Measurements from ENCODE around the gene TGFB2. TPM values are rescaled to one million over a fixed set of nuclear protein-coding genes. Genes with fewer than 3 reads are reported as not detected.

Gene TGFB2
- total RNA-seq, 1 experiment from 2014 or later, result not detected

GRCh38 chr1:218368686-218369085 is 23.6 kb downstream of the TGFB2 start:
- Histone ChIP-seq H3K4me2 (ENCODE audit: insufficient read depth, insufficient read length, low read length) (no peak overlapping the region), H3K56ac (ENCODE audit: insufficient read length, low read depth, low read length) (no peak overlapping the region), H3K79me1 (ENCODE audit: insufficient read depth, low read depth, low read length, poor library complexity, severe bottlenecking) (no peaks in the 10 kb centered on the region), H4K20me1 (ENCODE audit: control insufficient read depth, insufficient read depth, insufficient read length) (no peaks in the 10 kb centered on the region), H2BK12ac (ENCODE audit: insufficient read length, low read depth, low read length) (no peak overlapping the region), H2AK5ac (ENCODE audit: insufficient read length, low read length) (no peak overlapping the region), H2BK20ac (ENCODE audit: low read depth, low read length, poor library complexity, severe bottlenecking) (no peak overlapping the region), H4K5ac (ENCODE audit: insufficient read length, low read depth, low read length) (no peak overlapping the region), H3K79me2 (ENCODE audit: insufficient read depth, low read length) (no peaks in the 10 kb centered on the region), H3K27ac (ENCODE audit: insufficient read length, low read depth, low read length) (no peak overlapping the region), H3K18ac (ENCODE audit: insufficient read length, low read depth, low read length) (no peak overlapping the region), H3K9me3 (ENCODE audit: control insufficient read depth, low read depth, low read length) (no peaks in the 10 kb centered on the region), H3K9ac (ENCODE audit: extremely low read depth, insufficient read length, low read length) (no peak overlapping the region), H4K8ac (replicated peaks; ENCODE audit: insufficient read length, low read depth, low read length) (no peak overlapping the region), H3T11ph (ENCODE audit: low read length) (no peak overlapping the region), H3K23me2 (ENCODE audit: insufficient read length, low read depth, low read length, poor library complexity, severe bottlenecking) (no peaks in the 10 kb centered on the region), H4K91ac (ENCODE audit: insufficient read length, low read depth, low read length) (no peak overlapping the region), H2AFZ (ENCODE audit: low read length) (no peak overlapping the region), H2BK120ac (ENCODE audit: low read depth, low read length, poor library complexity, severe bottlenecking) (no peak overlapping the region), H3K4me1 (ENCODE audit: insufficient read depth, low read length) (no peaks in the 10 kb centered on the region), H3K14ac (ENCODE audit: insufficient read depth, low read length) (no peak overlapping the region), H3K27me3 (ENCODE audit: insufficient read depth, low read length) (no peaks in the 10 kb centered on the region), H3K23ac (ENCODE audit: insufficient read length, low read depth, low read length) (no peak overlapping the region), H2BK5ac (ENCODE audit: insufficient read length, low read length) (no peak overlapping the region), H2BK15ac (ENCODE audit: low read depth, low read length) (no peak overlapping the region), H3K4ac (ENCODE audit: low read depth, low read length) (no peak overlapping the region)
- H3K27ac Mint-ChIP-seq, result no peak overlapping the region
- no peak overlapping the region for H3K4me3 Mint-ChIP-seq
- no peaks in the 10 kb centered on the region for H3K36me3 Mint-ChIP-seq (ENCODE audit: insufficient read depth in 1 of 3, low read depth in 3 of 3)
- DNase-seq, result no peak
- H3K9me3 Mint-ChIP-seq, result no peaks in the 10 kb centered on the region
- WGBS (ENCODE audit: extremely low coverage, insufficient read length, low lambda C conversion rate), result no CpG with 5 or more reads among the region's 7 CpGs
- no peaks in the 10 kb centered on the region for H3K27me3 Mint-ChIP-seq (ENCODE audit: low read depth)
- peaks cover 8% of the 10 kb centered on the region in 2 experiments for H3K4me1 Mint-ChIP-seq
- TF ChIP-seq CTCF (conservative IDR thresholded peaks at IDR 0.05), result no peak
